Body of pancreas (tissue), 4 donors: ENCODE measurements around the gene CEP85L. TPM values are rescaled to one million over a fixed set of nuclear protein-coding genes. Genes with fewer than 3 reads are reported as not detected.

Experiments used
- ATAC-seq: fragments of 150-250 bp; one replicate; pipeline ENCODE4 v1.9.1; 2016
- DNase-seq, 4 donors: peaks; one replicate each; pipeline ENCODE4 v3.0.0-alpha.2; 2019
- H3K27ac ChIP-seq, 4 donors: fragments of 200-600 bp; sonication (generic); 1 replicate in 3 of 4; 2 replicates in 1 of 4; pipeline versions ENCODE4 v1.5.1 to v1.6.1; 2016 to 2019; ENCODE audit warnings: mild to moderate bottlenecking in 1 of 4, mixed read lengths in 1 of 4, moderate library complexity in 1 of 4
- H3K27me3 ChIP-seq, 2 donors: fragments of 200-600 bp; sonication (generic); one replicate each; pipeline ENCODE4 v1.6.0; 2016; ENCODE audit warnings: mild to moderate bottlenecking in 1 of 2
- H3K36me3 ChIP-seq, 2 donors: fragments of 200-600 bp; sonication (generic); replicated peaks in 1 of 2; 2 replicates each; pipeline ENCODE4 v1.5.1; 2016; ENCODE audit warnings: low read depth in 2 of 2; ENCODE audit not compliant: insufficient read depth in 1 of 2
- H3K4me1 ChIP-seq: fragments of 200-600 bp; sonication (generic); one replicate; pipeline ENCODE4 v1.6.0; 2016
- H3K4me3 ChIP-seq, 2 donors: fragments of 200-600 bp; sonication (generic); 1 replicate in 1 of 2; 2 replicates in 1 of 2; pipeline ENCODE4 v1.5.1; 2016 to 2019
- H3K9me3 ChIP-seq, 3 donors: fragments of 200-600 bp; sonication (generic); 1 replicate in 2 of 3; 2 replicates in 1 of 3; pipeline ENCODE4 v1.5.1; 2016
- CTCF ChIP-seq, 7 experiments: fragments of 450-650 bp in 4 of 7; fragments of 200-600 bp in 3 of 7; sonication (generic) in 3 of 7; IDR thresholded peaks; one replicate each; pipeline ENCODE4 v1.5.1; 2016 to 2019; ENCODE audit warnings: antibody characterized with exemption in 7 of 7
- POLR2A ChIP-seq, 3 donors: fragments of 450-650 bp; IDR thresholded peaks; one replicate each; pipeline ENCODE4 v1.6.1; 2016; ENCODE audit warnings: antibody characterized with exemption in 3 of 3, mild to moderate bottlenecking in 2 of 3
- WGBS, 2 donors: methylation state at CpG; one replicate each; pipeline ENCODE4 v1.1.5; 2017; 5-methylcytosine and 5-hydroxymethylcytosine counted together
- intact Hi-C: fragments of 100-400 bp; cut with DNase I; formaldehyde crosslinking; loops from one replicate; pipeline ENCODE4 v1.15.1; 2023
- total RNA-seq, 2 donors: library from RNA; depleted of rRNA; stranded (reverse); fragments of >200 nt; gene quantifications; one replicate each; pipeline ENCODE4 v1.1.0, GENCODE V29; 2016

CEP85L gene
- total RNA-seq, 2 donors from 2014 or later = 8.2 to 9.9 TPM

GRCh38 chr6:118485601-118486550 is 165.5 kb downstream of the CEP85L start:
- DNase-seq (no peak), ATAC-seq (no peak)
- WGBS, 2 donors = 88 to 89% methylated on average over 2 of the region's 2 CpGs
- intact Hi-C loops = no loop called here
- Histone ChIP-seq H3K36me3 (no peaks in the 10 kb centered on the region), H3K4me3 (no peak overlapping the region), H3K9me3 (peaks cover 0 to 3% (median 0%) of the 10 kb centered on the region in 3 donors), H3K27me3 (no peaks in the 10 kb centered on the region), H3K27ac (no peak overlapping the region), H3K4me1 (peaks cover 4% of the 10 kb centered on the region)
- TF ChIP-seq POLR2A (IDR thresholded peaks at IDR 0.05) (no peak), CTCF (IDR thresholded peaks at IDR 0.05) (no peak)

GRCh38 chr6:118476551-118476950 is 174.8 kb downstream of the CEP85L start:
- DNase-seq = no peak
- Histone ChIP-seq H3K4me1 (peaks cover 9% of the 10 kb centered on the region), H3K27ac (no peak overlapping the region), H3K27me3 (no peaks in the 10 kb centered on the region), H3K36me3 (no peaks in the 10 kb centered on the region), H3K9me3 (no peaks in the 10 kb centered on the region), H3K4me3 (no peak overlapping the region)
- intact Hi-C loops = no loop called here
- TF ChIP-seq POLR2A (IDR thresholded peaks at IDR 0.05) = no peak
- no peak for TF ChIP-seq CTCF (IDR thresholded peaks at IDR 0.05)
- ATAC-seq = no peak
- WGBS, 2 donors = 69 to 71% methylated on average over 3 of the region's 3 CpGs

- no peak for DNase-seq
- Histone ChIP-seq H3K27me3 (no peaks in the 10 kb centered on the region), H3K4me3 (no peak overlapping the region), H3K9me3 (no peaks in the 10 kb centered on the region), H3K4me1 (peaks cover 12% of the 10 kb centered on the region), H3K27ac (no peak overlapping the region), H3K36me3 (no peaks in the 10 kb centered on the region)
- no peak for TF ChIP-seq CTCF (IDR thresholded peaks at IDR 0.05)
- no peak for TF ChIP-seq POLR2A (IDR thresholded peaks at IDR 0.05)
- intact Hi-C loops = no loop called here
- ATAC-seq = no peak
These were observed 178.1 kb downstream of the CEP85L start for GRCh38 chr6:118473266-118473665.

- Histone ChIP-seq H3K27ac (no peak overlapping the region), H3K36me3 (peaks cover 0 to 3% of the 10 kb centered on the region in 2 donors), H3K27me3 (no peaks in the 10 kb centered on the region), H3K4me3 (no peak overlapping the region), H3K9me3 (no peaks in the 10 kb centered on the region), H3K4me1 (peaks cover 3% of the 10 kb centered on the region)
- no peak for ATAC-seq
- TF ChIP-seq POLR2A (IDR thresholded peaks at IDR 0.05) = no peak
- no peak for TF ChIP-seq CTCF (IDR thresholded peaks at IDR 0.05)
- DNase-seq = no peak
- intact Hi-C loops = no loop called here
- 90 to 95% methylated on average over 4 of the region's 4 CpGs for WGBS, 2 donors
These were observed 181.9 kb downstream of the CEP85L start for GRCh38 chr6:118469468-118469867.
